ENCODE data around the gene LRRC3.

LRRC3 gene

GRCh38 chr21:44440241-44441040, 14.9 kb upstream of the LRRC3 start:
- no peak for DNase-seq

- DNase-seq, result no peak
Observed at GRCh38 chr21:44441041-44441400, 14.3 kb upstream of the LRRC3 start.

- no peak for DNase-seq
Observed at GRCh38 chr21:44441581-44442265, 13.6 kb upstream of the LRRC3 start.

- no peak for DNase-seq
Observed at GRCh38 chr21:44442266-44443125, 12.8 kb upstream of the LRRC3 start.

GRCh38 chr21:44443291-44443890, 11.9 kb upstream of the LRRC3 start:
- DNase-seq, result no peak

GRCh38 chr21:44443891-44444285, 11.4 kb upstream of the LRRC3 start:
- DNase-seq, result no peak

- DNase-seq, result no peak
Observed at GRCh38 chr21:44444286-44444931, 10.9 kb upstream of the LRRC3 start.

GRCh38 chr21:44445145-44445812, 10.0 kb upstream of the LRRC3 start:
- no peak for DNase-seq

- DNase-seq, result no peak
Observed at GRCh38 chr21:44448651-44449131, 6.6 kb upstream of the LRRC3 start.

- peak; percentile 13 for DNase-seq
Observed at GRCh38 chr21:44449473-44450363, 5.6 kb upstream of the LRRC3 start.

GRCh38 chr21:44450402-44450801, 4.9 kb upstream of the LRRC3 start:
- peak; percentile 8 for DNase-seq

GRCh38 chr21:44450999-44451398, 4.3 kb upstream of the LRRC3 start:
- DNase-seq, result no peak

- no peak for DNase-seq
Observed at GRCh38 chr21:44453120-44453519, 2.2 kb upstream of the LRRC3 start.

- no peak for DNase-seq
Observed at GRCh38 chr21:44454058-44454457, 1.3 kb upstream of the LRRC3 start.

- no peak for DNase-seq
Observed at GRCh38 chr21:44455524-44456213, 359 bp downstream of the LRRC3 start.

- DNase-seq, result peak; percentile 16
Observed at GRCh38 chr21:44456214-44456914, 1.1 kb downstream of the LRRC3 start.

- DNase-seq, result peak; percentile 7
Observed at GRCh38 chr21:44456915-44457736, 1.8 kb downstream of the LRRC3 start.

GRCh38 chr21:44458971-44459711, 3.8 kb downstream of the LRRC3 start:
- DNase-seq, result peak; percentile 8

All from activated T-cell treated with anti-CD3 and anti-CD28 coated beads, Interleukin-2, amount 50 U/mL, for 1 hour (primary cell).